Lower leg skin (tissue), 4 donors: ENCODE measurements around the gene CD300H. TPM values are rescaled to one million over a fixed set of nuclear protein-coding genes. Genes with fewer than 3 reads are reported as not detected.

Experiments used
- DNase-seq, 2 donors: peaks; one replicate each; pipeline ENCODE4 v3.0.0-alpha.2; 2019; ENCODE audit warnings: low spot score in 2 of 2
- H3K4me3 ChIP-seq: fragments of 200-600 bp; sonication (generic); 2 replicates; pipeline ENCODE4 v1.5.1; 2017; ENCODE audit warnings: mild to moderate bottlenecking, low read depth; ENCODE audit not compliant: poor library complexity, severe bottlenecking
- CTCF ChIP-seq, 3 donors: fragments of 450-650 bp; IDR thresholded peaks; one replicate each; pipeline ENCODE4 v1.5.1; 2016; ENCODE audit warnings: antibody characterized with exemption in 3 of 3, mild to moderate bottlenecking in 3 of 3, moderate library complexity in 2 of 3
- POLR2A ChIP-seq, 2 donors: fragments of 450-650 bp; IDR thresholded peaks; one replicate each; pipeline ENCODE4 v1.6.1; 2016 to 2017; ENCODE audit warnings: antibody characterized with exemption in 2 of 2, mild to moderate bottlenecking in 1 of 2, moderate library complexity in 1 of 2
- WGBS, 2 donors: methylation state at CpG; one replicate each; pipeline ENCODE4 v1.1.5; 2018; 5-methylcytosine and 5-hydroxymethylcytosine counted together
- intact Hi-C: fragments of 100-400 bp; cut with DNase I; formaldehyde crosslinking; loops from one replicate; pipeline ENCODE4 v1.15.0; 2023; ENCODE audit warnings: low total_unique reads
- total RNA-seq, 4 donors: library from RNA; depleted of rRNA; stranded (reverse); fragments of >200 nt; gene quantifications; one replicate each; pipeline ENCODE4 v1.1.0, GENCODE V29; 2016

The CD300H gene
- total RNA-seq, result not detected

- TF ChIP-seq POLR2A (IDR thresholded peaks at IDR 0.05), result no peak
- no peak for TF ChIP-seq CTCF (IDR thresholded peaks at IDR 0.05)
- DNase-seq, result no peak
- 75 to 78% methylated on average over 2 of the region's 2 CpGs for WGBS, 2 donors
- no peak within 1 kb of the TSS for H3K4me3 ChIP-seq
- intact Hi-C loops, result no loop called here
Observed at GRCh38 chr17:74567397-74567796, at the start of gene CD300H. Gene CD300H (minus strand): TSS chr17:74567509.

GRCh38 chr17:74616696-74617095 lies 49.4 kb upstream of the CD300H start:
- intact Hi-C loops, result no loop called here
- TF ChIP-seq POLR2A (IDR thresholded peaks at IDR 0.05), result no peak
- TF ChIP-seq CTCF (IDR thresholded peaks at IDR 0.05), result no peak
- no peak for DNase-seq
- WGBS, 2 donors, result 90 to 93% methylated on average over 7 of the region's 7 CpGs
- H3K4me3 ChIP-seq, result no peak overlapping the region

- WGBS, 2 donors, result 86% methylated on average over 6 of the region's 6 CpGs
- no peak overlapping the region for H3K4me3 ChIP-seq
- intact Hi-C loops, result no loop called here
- TF ChIP-seq CTCF (IDR thresholded peaks at IDR 0.05) (no peak), POLR2A (IDR thresholded peaks at IDR 0.05) (no peak)
- no peak for DNase-seq
Observed at GRCh38 chr17:74612046-74612445, 44.7 kb upstream of the CD300H start.

GRCh38 chr17:74610108-74610507 lies 42.8 kb upstream of the CD300H start:
- no peak for TF ChIP-seq POLR2A (IDR thresholded peaks at IDR 0.05)
- TF ChIP-seq CTCF (IDR thresholded peaks at IDR 0.05), result no peak
- no peak for DNase-seq
- WGBS, 2 donors, result 18 to 29% methylated on average over 2 of the region's 2 CpGs
- H3K4me3 ChIP-seq, result no peak overlapping the region
- intact Hi-C loops, result no loop called here

- 93 to 99% methylated on average over 3 of the region's 3 CpGs for WGBS, 2 donors
- no peak for TF ChIP-seq CTCF (IDR thresholded peaks at IDR 0.05)
- no peak for TF ChIP-seq POLR2A (IDR thresholded peaks at IDR 0.05)
- no peak overlapping the region for H3K4me3 ChIP-seq
- intact Hi-C loops, result no loop called here
- DNase-seq, result peak in 1 of 2 donors; percentile 64
Observed at GRCh38 chr17:74608511-74608910, 41.2 kb upstream of the CD300H start.

GRCh38 chr17:74607221-74607620 lies 39.9 kb upstream of the CD300H start:
- TF ChIP-seq CTCF (IDR thresholded peaks at IDR 0.05), result no peak
- TF ChIP-seq POLR2A (IDR thresholded peaks at IDR 0.05), result no peak
- no peak for DNase-seq
- WGBS, 2 donors, result 41 to 42% methylated on average over 1 of the region's 1 CpG
- intact Hi-C loops, result no loop called here
- H3K4me3 ChIP-seq, result no peak overlapping the region
